WTC11 (cell line): Measurements from ENCODE around the gene DDI2. TPM values are rescaled to one million over a fixed set of nuclear protein-coding genes. Genes with fewer than 3 reads are reported as not detected.

Source experiments
- ATAC-seq: fragments of 200-7000 bp; cut with Tn5 transposase; 2 replicates; pipeline ENCODE4 v1.10.0; 2021; ENCODE audit warnings: mild to moderate bottlenecking, moderate library complexity
- CTCF ChIA-PET: fragments of 300-600 bp; sonication (Branson Sonifier 250); formaldehyde crosslinking; loops from one replicate; lab custom pipeline; 2021; ENCODE audit warnings: antibody characterized with exemption; lab: Charles Lee
- POLR2A ChIA-PET: fragments of 350-600 bp; sonication (Branson Sonifier 250); formaldehyde crosslinking; loops from one replicate; lab custom pipeline; 2021; ENCODE audit warnings: antibody characterized with exemption; lab: Charles Lee
- DNase-seq: peaks from one replicate; pipeline ENCODE4 v3.0.0; 2021; ENCODE audit warnings: low spot score
- H3K27ac Mint-ChIP-seq: 2 replicates; pipeline ENCODE4 v1.8.0; 2021; ENCODE audit warnings: mixed read lengths
- H3K27me3 Mint-ChIP-seq: 2 replicates; pipeline ENCODE4 v1.8.0; 2021; ENCODE audit warnings: low read depth, mild to moderate bottlenecking, moderate library complexity, mixed read lengths
- H3K36me3 Mint-ChIP-seq: 2 replicates; pipeline ENCODE4 v1.8.0; 2021; ENCODE audit warnings: mixed read lengths
- H3K4me1 Mint-ChIP-seq: 2 replicates; pipeline ENCODE4 v1.8.0; 2022; ENCODE audit warnings: mixed read lengths
- H3K4me3 Mint-ChIP-seq: 2 replicates; pipeline ENCODE4 v1.8.0; 2021; ENCODE audit warnings: mild to moderate bottlenecking, moderate library complexity, mixed read lengths
- H3K9me3 Mint-ChIP-seq: 2 replicates; pipeline ENCODE4 v1.8.0; 2021; ENCODE audit warnings: mixed read lengths
- FOXJ3 ChIP-seq: sonication (generic); formaldehyde crosslinking; IDR thresholded peaks from 2 replicates; pipeline ENCODE4 v1.9.0; 2021; ENCODE audit warnings: missing genetic modification reagents, mild to moderate bottlenecking, borderline replicate concordance
- JAZF1 ChIP-seq: fragments of 250-450 bp; sonication (Bioruptor Pico); IDR thresholded peaks from 2 replicates; pipeline ENCODE4 v1.9.0; 2021; ENCODE audit warnings: moderate library complexity, mild to moderate bottlenecking, inconsistent platforms
- SMAD3 ChIP-seq: sonication (generic); formaldehyde crosslinking; IDR thresholded peaks from 2 replicates; pipeline ENCODE4 v1.8.0; 2022; ENCODE audit warnings: missing genetic modification reagents, mild to moderate bottlenecking, borderline replicate concordance
- TEAD1 ChIP-seq: sonication (generic); formaldehyde crosslinking; IDR thresholded peaks from 2 replicates; pipeline ENCODE4 v1.8.0; 2022; ENCODE audit warnings: mild to moderate bottlenecking, missing genetic modification reagents
- ZNF219 ChIP-seq: sonication (generic); formaldehyde crosslinking; IDR thresholded peaks from 2 replicates; pipeline ENCODE4 v1.8.0; 2023; ENCODE audit warnings: missing genetic modification reagents, mild to moderate bottlenecking, borderline replicate concordance
- total RNA-seq: library from RNA; stranded (reverse); gene quantifications from 3 replicates; pipeline ENCODE4 v1.2.3, GENCODE V29; 2021
- TF ChIP-seq, protein P1 (sequence below): sonication (generic); formaldehyde crosslinking; IDR thresholded peaks from 2 replicates; pipeline ENCODE4 v1.8.0; 2022; ENCODE audit warnings: mild to moderate bottlenecking, missing genetic modification reagents
- TF ChIP-seq, protein P2 (sequence below): sonication (generic); formaldehyde crosslinking; IDR thresholded peaks from 2 replicates; pipeline ENCODE4 v1.8.0; 2022; ENCODE audit warnings: mild to moderate bottlenecking, missing genetic modification reagents
- TF ChIP-seq, protein P3 (sequence below): sonication (generic); formaldehyde crosslinking; IDR thresholded peaks from 2 replicates; pipeline ENCODE4 v1.8.1; 2022; ENCODE audit warnings: missing genetic modification reagents, borderline replicate concordance
- TF ChIP-seq, protein P4 (sequence below): sonication (generic); formaldehyde crosslinking; IDR thresholded peaks from 2 replicates; pipeline ENCODE4 v1.8.0; 2022; ENCODE audit warnings: missing genetic modification reagents
- TF ChIP-seq, protein P5 (sequence below): fragments of 250-450 bp; sonication (Bioruptor Pico); IDR thresholded peaks from 2 replicates; pipeline ENCODE4 v1.8.0; 2021; ENCODE audit warnings: mild to moderate bottlenecking
- TF ChIP-seq, protein P6 (sequence below): fragments of 250-450 bp; sonication (Bioruptor Pico); IDR thresholded peaks from 2 replicates; pipeline ENCODE4 v1.9.0; 2021; ENCODE audit warnings: mild to moderate bottlenecking, borderline replicate concordance
- TF ChIP-seq, protein P7 (sequence below): sonication (generic); formaldehyde crosslinking; IDR thresholded peaks from 2 replicates; pipeline ENCODE4 v1.8.1; 2022; ENCODE audit warnings: low read depth, mild to moderate bottlenecking, moderate library complexity, missing genetic modification reagents, borderline replicate concordance
- TF ChIP-seq, protein P8 (sequence below): sonication (generic); formaldehyde crosslinking; IDR thresholded peaks from 2 replicates; pipeline ENCODE4 v1.8.1; 2023; ENCODE audit warnings: mild to moderate bottlenecking, missing genetic modification reagents, borderline replicate concordance
- TF ChIP-seq, protein P9 (sequence below): sonication (generic); formaldehyde crosslinking; IDR thresholded peaks from 2 replicates; pipeline ENCODE4 v1.8.1; 2023; ENCODE audit warnings: mild to moderate bottlenecking, moderate library complexity, missing genetic modification reagents

Gene DDI2
- total RNA-seq, 1 experiment from 2014 or later: 34.2 TPM

DNA sequence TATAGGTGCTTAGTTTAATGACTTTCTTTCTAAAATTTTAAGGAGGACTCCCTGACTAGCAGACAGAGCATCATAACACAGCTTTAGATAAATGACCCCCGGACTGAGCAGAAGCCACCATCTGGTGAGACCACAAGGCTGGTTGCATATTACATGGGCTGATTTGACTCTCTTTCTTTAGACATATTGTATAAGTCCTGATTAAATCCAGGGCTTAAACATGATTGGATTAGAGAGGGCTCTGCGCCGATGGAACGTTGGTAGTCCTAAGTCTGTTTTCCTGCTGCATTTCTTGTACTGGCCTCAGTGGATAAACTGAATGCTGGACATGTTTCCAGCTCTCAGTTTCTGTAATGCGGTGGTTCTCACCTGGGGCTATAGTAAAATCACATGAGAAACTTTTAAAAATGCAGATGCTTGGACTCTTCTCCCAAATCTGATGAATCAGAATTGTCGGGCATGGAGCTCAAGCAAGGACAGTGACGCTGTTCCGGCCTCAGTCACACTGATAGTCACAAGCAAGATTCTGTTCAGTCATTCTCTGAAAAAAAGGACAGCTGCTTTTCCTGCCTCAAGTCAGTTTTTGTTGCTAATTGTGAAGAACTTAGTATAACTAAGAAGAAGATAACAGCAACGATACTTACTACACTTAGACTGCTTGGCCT lies 16.6 kb downstream of the DDI2 start:
- ChIA-PET CTCF (interaction anchor here (1.1 kb wide), 1 partner anchor 107 kb away, joined by 6 read pairs; no protein-coding TSS in a partner anchor), POLR2A (no interaction called here)
- H3K36me3 Mint-ChIP-seq: peaks cover 80% of the 10 kb centered on the region
- ATAC-seq: no peak
- no peak overlapping the region for H3K27ac Mint-ChIP-seq
- no peaks in the 10 kb centered on the region for H3K9me3 Mint-ChIP-seq
- no peak overlapping the region for H3K4me3 Mint-ChIP-seq
- no peaks in the 10 kb centered on the region for H3K4me1 Mint-ChIP-seq
- no peak for DNase-seq
- H3K27me3 Mint-ChIP-seq: no peaks in the 10 kb centered on the region
- no peak for TF ChIP-seq ZNF219
- TF ChIP-seq, protein P1, sequence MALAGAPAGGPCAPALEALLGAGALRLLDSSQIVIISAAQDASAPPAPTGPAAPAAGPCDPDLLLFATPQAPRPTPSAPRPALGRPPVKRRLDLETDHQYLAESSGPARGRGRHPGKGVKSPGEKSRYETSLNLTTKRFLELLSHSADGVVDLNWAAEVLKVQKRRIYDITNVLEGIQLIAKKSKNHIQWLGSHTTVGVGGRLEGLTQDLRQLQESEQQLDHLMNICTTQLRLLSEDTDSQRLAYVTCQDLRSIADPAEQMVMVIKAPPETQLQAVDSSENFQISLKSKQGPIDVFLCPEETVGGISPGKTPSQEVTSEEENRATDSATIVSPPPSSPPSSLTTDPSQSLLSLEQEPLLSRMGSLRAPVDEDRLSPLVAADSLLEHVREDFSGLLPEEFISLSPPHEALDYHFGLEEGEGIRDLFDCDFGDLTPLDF (CRISPR knock-in tag): no peak
- TF ChIP-seq, protein P2, sequence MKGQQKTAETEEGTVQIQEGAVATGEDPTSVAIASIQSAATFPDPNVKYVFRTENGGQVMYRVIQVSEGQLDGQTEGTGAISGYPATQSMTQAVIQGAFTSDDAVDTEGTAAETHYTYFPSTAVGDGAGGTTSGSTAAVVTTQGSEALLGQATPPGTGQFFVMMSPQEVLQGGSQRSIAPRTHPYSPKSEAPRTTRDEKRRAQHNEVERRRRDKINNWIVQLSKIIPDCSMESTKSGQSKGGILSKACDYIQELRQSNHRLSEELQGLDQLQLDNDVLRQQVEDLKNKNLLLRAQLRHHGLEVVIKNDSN (CRISPR knock-in tag): no peak
- TF ChIP-seq TEAD1: no peak
- TF ChIP-seq JAZF1 (CRISPR knock-in tag): no peak
- TF ChIP-seq, protein P3, sequence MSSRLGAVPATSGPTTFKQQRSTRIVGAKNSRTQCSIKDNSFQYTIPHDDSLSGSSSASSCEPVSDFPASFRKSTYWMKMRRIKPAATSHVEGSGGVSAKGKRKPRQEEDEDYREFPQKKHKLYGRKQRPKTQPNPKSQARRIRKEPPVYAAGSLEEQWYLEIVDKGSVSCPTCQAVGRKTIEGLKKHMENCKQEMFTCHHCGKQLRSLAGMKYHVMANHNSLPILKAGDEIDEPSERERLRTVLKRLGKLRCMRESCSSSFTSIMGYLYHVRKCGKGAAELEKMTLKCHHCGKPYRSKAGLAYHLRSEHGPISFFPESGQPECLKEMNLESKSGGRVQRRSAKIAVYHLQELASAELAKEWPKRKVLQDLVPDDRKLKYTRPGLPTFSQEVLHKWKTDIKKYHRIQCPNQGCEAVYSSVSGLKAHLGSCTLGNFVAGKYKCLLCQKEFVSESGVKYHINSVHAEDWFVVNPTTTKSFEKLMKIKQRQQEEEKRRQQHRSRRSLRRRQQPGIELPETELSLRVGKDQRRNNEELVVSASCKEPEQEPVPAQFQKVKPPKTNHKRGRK (CRISPR knock-in tag): no peak
- TF ChIP-seq, protein P4, sequence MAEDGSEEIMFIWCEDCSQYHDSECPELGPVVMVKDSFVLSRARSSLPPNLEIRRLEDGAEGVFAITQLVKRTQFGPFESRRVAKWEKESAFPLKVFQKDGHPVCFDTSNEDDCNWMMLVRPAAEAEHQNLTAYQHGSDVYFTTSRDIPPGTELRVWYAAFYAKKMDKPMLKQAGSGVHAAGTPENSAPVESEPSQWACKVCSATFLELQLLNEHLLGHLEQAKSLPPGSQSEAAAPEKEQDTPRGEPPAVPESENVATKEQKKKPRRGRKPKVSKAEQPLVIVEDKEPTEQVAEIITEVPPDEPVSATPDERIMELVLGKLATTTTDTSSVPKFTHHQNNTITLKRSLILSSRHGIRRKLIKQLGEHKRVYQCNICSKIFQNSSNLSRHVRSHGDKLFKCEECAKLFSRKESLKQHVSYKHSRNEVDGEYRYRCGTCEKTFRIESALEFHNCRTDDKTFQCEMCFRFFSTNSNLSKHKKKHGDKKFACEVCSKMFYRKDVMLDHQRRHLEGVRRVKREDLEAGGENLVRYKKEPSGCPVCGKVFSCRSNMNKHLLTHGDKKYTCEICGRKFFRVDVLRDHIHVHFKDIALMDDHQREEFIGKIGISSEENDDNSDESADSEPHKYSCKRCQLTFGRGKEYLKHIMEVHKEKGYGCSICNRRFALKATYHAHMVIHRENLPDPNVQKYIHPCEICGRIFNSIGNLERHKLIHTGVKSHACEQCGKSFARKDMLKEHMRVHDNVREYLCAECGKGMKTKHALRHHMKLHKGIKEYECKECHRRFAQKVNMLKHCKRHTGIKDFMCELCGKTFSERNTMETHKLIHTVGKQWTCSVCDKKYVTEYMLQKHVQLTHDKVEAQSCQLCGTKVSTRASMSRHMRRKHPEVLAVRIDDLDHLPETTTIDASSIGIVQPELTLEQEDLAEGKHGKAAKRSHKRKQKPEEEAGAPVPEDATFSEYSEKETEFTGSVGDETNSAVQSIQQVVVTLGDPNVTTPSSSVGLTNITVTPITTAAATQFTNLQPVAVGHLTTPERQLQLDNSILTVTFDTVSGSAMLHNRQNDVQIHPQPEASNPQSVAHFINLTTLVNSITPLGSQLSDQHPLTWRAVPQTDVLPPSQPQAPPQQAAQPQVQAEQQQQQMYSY (CRISPR knock-in tag): no peak
- TF ChIP-seq, protein P5, sequence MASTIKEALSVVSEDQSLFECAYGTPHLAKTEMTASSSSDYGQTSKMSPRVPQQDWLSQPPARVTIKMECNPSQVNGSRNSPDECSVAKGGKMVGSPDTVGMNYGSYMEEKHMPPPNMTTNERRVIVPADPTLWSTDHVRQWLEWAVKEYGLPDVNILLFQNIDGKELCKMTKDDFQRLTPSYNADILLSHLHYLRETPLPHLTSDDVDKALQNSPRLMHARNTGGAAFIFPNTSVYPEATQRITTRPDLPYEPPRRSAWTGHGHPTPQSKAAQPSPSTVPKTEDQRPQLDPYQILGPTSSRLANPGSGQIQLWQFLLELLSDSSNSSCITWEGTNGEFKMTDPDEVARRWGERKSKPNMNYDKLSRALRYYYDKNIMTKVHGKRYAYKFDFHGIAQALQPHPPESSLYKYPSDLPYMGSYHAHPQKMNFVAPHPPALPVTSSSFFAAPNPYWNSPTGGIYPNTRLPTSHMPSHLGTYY: no peak
- TF ChIP-seq SMAD3 (CRISPR knock-in tag): no peak
- TF ChIP-seq, protein P6, sequence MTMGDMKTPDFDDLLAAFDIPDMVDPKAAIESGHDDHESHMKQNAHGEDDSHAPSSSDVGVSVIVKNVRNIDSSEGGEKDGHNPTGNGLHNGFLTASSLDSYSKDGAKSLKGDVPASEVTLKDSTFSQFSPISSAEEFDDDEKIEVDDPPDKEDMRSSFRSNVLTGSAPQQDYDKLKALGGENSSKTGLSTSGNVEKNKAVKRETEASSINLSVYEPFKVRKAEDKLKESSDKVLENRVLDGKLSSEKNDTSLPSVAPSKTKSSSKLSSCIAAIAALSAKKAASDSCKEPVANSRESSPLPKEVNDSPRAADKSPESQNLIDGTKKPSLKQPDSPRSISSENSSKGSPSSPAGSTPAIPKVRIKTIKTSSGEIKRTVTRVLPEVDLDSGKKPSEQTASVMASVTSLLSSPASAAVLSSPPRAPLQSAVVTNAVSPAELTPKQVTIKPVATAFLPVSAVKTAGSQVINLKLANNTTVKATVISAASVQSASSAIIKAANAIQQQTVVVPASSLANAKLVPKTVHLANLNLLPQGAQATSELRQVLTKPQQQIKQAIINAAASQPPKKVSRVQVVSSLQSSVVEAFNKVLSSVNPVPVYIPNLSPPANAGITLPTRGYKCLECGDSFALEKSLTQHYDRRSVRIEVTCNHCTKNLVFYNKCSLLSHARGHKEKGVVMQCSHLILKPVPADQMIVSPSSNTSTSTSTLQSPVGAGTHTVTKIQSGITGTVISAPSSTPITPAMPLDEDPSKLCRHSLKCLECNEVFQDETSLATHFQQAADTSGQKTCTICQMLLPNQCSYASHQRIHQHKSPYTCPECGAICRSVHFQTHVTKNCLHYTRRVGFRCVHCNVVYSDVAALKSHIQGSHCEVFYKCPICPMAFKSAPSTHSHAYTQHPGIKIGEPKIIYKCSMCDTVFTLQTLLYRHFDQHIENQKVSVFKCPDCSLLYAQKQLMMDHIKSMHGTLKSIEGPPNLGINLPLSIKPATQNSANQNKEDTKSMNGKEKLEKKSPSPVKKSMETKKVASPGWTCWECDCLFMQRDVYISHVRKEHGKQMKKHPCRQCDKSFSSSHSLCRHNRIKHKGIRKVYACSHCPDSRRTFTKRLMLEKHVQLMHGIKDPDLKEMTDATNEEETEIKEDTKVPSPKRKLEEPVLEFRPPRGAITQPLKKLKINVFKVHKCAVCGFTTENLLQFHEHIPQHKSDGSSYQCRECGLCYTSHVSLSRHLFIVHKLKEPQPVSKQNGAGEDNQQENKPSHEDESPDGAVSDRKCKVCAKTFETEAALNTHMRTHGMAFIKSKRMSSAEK (CRISPR knock-in tag): no peak
- no peak for TF ChIP-seq FOXJ3 (CRISPR knock-in tag)
- TF ChIP-seq, protein P7, sequence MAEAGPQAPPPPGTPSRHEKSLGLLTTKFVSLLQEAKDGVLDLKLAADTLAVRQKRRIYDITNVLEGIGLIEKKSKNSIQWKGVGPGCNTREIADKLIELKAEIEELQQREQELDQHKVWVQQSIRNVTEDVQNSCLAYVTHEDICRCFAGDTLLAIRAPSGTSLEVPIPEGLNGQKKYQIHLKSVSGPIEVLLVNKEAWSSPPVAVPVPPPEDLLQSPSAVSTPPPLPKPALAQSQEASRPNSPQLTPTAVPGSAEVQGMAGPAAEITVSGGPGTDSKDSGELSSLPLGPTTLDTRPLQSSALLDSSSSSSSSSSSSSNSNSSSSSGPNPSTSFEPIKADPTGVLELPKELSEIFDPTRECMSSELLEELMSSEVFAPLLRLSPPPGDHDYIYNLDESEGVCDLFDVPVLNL (CRISPR knock-in tag): no peak
- TF ChIP-seq, protein P8, sequence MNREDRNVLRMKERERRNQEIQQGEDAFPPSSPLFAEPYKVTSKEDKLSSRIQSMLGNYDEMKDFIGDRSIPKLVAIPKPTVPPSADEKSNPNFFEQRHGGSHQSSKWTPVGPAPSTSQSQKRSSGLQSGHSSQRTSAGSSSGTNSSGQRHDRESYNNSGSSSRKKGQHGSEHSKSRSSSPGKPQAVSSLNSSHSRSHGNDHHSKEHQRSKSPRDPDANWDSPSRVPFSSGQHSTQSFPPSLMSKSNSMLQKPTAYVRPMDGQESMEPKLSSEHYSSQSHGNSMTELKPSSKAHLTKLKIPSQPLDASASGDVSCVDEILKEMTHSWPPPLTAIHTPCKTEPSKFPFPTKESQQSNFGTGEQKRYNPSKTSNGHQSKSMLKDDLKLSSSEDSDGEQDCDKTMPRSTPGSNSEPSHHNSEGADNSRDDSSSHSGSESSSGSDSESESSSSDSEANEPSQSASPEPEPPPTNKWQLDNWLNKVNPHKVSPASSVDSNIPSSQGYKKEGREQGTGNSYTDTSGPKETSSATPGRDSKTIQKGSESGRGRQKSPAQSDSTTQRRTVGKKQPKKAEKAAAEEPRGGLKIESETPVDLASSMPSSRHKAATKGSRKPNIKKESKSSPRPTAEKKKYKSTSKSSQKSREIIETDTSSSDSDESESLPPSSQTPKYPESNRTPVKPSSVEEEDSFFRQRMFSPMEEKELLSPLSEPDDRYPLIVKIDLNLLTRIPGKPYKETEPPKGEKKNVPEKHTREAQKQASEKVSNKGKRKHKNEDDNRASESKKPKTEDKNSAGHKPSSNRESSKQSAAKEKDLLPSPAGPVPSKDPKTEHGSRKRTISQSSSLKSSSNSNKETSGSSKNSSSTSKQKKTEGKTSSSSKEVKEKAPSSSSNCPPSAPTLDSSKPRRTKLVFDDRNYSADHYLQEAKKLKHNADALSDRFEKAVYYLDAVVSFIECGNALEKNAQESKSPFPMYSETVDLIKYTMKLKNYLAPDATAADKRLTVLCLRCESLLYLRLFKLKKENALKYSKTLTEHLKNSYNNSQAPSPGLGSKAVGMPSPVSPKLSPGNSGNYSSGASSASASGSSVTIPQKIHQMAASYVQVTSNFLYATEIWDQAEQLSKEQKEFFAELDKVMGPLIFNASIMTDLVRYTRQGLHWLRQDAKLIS: no peak
- TF ChIP-seq, protein P9, sequence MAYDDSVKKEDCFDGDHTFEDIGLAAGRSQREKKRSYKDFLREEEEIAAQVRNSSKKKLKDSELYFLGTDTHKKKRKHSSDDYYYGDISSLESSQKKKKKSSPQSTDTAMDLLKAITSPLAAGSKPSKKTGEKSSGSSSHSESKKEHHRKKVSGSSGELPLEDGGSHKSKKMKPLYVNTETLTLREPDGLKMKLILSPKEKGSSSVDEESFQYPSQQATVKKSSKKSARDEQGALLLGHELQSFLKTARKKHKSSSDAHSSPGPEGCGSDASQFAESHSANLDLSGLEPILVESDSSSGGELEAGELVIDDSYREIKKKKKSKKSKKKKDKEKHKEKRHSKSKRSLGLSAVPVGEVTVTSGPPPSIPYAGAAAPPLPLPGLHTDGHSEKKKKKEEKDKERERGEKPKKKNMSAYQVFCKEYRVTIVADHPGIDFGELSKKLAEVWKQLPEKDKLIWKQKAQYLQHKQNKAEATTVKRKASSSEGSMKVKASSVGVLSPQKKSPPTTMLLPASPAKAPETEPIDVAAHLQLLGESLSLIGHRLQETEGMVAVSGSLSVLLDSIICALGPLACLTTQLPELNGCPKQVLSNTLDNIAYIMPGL: no peak
